ENCODE data around the gene GAA. TPM values are rescaled to one million over a fixed set of nuclear protein-coding genes. Genes with fewer than 3 reads are reported as not detected.
A peak's percentile ranks its signal among the peaks of the same experiment; 100 is the strongest.

The GAA gene
- polyA plus RNA-seq, 1 of the 3 experiments (the other 2 are of a cell fraction): 27.3 TPM

- Histone ChIP-seq H3K27ac (ENCODE audit: low read depth in 2 of 2, low read length in 1 of 2) (no peak overlapping the region), H3K36me3 (replicated peaks in 1 of 2; ENCODE audit: control insufficient read depth in 1 of 2, insufficient read depth in 2 of 2, low read length in 1 of 2) (peaks cover 0 to 4% of the 10 kb centered on the region in 2 experiments), H3F3A (replicated peaks; ENCODE audit: insufficient read depth) (no peaks in the 10 kb centered on the region), H4K20me1 (ENCODE audit: insufficient read depth) (no peaks in the 10 kb centered on the region), H3K4me2 (no peak overlapping the region), H3K27me3 (ENCODE audit: insufficient read depth) (no peaks in the 10 kb centered on the region), H3K79me2 (ENCODE audit: insufficient read depth) (no peaks in the 10 kb centered on the region), H3K9me2 (no peaks in the 10 kb centered on the region), H3K4me3 (ENCODE audit: low read depth in 2 of 2, low read length in 1 of 2) (no peak overlapping the region), H3K9ac (no peak overlapping the region), H2AFZ (ENCODE audit: low read depth) (no peak overlapping the region), H3K9me3 (no peaks in the 10 kb centered on the region), H3K4me1 (ENCODE audit: control insufficient read depth in 1 of 2, insufficient read depth in 2 of 2, low read depth in 1 of 2, low read length in 1 of 2) (peaks cover 0 to 3% of the 10 kb centered on the region in 2 experiments; a peak in 1 of 4 replicates)
- TF ChIP-seq FOXJ3 (CRISPR knock-in tag; IDR thresholded peaks at IDR 0.05): no peak
- no peak for TF ChIP-seq TAF1 (IDR thresholded peaks at IDR 0.05; ENCODE audit: borderline replicate concordance, low read depth, low read length)
- TF ChIP-seq NRF1 (IDR thresholded peaks at IDR 0.05; ENCODE audit: low read depth, low read length): no peak
- TF ChIP-seq ZBTB33 (IDR thresholded peaks at IDR 0.05; ENCODE audit: borderline replicate concordance, low read depth): no peak
- TF ChIP-seq CTCF (IDR thresholded peaks at IDR 0.05): no peak
- no peak for TF ChIP-seq FOSL2 (IDR thresholded peaks at IDR 0.05; ENCODE audit: borderline replicate concordance, low read depth)
- peak; percentile 68 for DNase-seq
- ChIA-PET POLR2A (no interaction called here), CTCF (interaction anchor here (0.8 to 2.3 kb wide), 6 partner anchors 14 to 507 kb away, joined by 3 to 17 read pairs (median 4); partner anchors contain the start of gene GAA)
- 79% methylated on average over 23 of the region's 23 CpGs for WGBS (ENCODE audit: low lambda C conversion rate)
These were observed 32.8 kb upstream of the GAA start for GRCh38 chr17:80068301-80069222.

- no peaks in the 10 kb centered on the region for H3K79me2 ChIP-seq (ENCODE audit: insufficient read depth)
- H3K4me1 ChIP-seq (ENCODE audit: control insufficient read depth in 1 of 2, insufficient read depth in 2 of 2, low read depth in 1 of 2, low read length in 1 of 2): peaks cover 0 to 3% of the 10 kb centered on the region in 2 experiments; a peak in 1 of 4 replicates
- H3K27ac ChIP-seq (ENCODE audit: low read depth in 2 of 2, low read length in 1 of 2): no peak overlapping the region
- peaks cover 0 to 2% of the 10 kb centered on the region in 2 experiments for H3K36me3 ChIP-seq (replicated peaks in 1 of 2; ENCODE audit: control insufficient read depth in 1 of 2, insufficient read depth in 2 of 2, low read length in 1 of 2)
- POLR2A ChIA-PET: interaction anchor here (1.2 kb wide), 1 partner anchor 13 kb away, joined by 3 read pairs; no protein-coding TSS in a partner anchor
- H3F3A ChIP-seq (replicated peaks; ENCODE audit: insufficient read depth): no peaks in the 10 kb centered on the region
- DNase-seq: no peak
- 91% methylated on average over 11 of the region's 15 CpGs for WGBS (ENCODE audit: low lambda C conversion rate)
- no peak for TF ChIP-seq NRF1 (IDR thresholded peaks at IDR 0.05; ENCODE audit: low read depth, low read length)
- TF ChIP-seq FOXM1 (IDR thresholded peaks at IDR 0.05; ENCODE audit: low read depth): no peak
- TF ChIP-seq USF2 (IDR thresholded peaks at IDR 0.05; ENCODE audit: borderline replicate concordance, low read depth, low read length): no peak
- TF ChIP-seq GABPA (IDR thresholded peaks at IDR 0.05; ENCODE audit: low read depth): no peak
- no peak for TF ChIP-seq RFX5 (IDR thresholded peaks at IDR 0.05; ENCODE audit: low read length)
- H3K9ac ChIP-seq: no peak overlapping the region
- no peak overlapping the region for H2AFZ ChIP-seq (ENCODE audit: low read depth)
- no peaks in the 10 kb centered on the region for H3K9me2 ChIP-seq
- no peaks in the 10 kb centered on the region for H4K20me1 ChIP-seq (ENCODE audit: insufficient read depth)
- H3K4me2 ChIP-seq: no peak overlapping the region
- H3K9me3 ChIP-seq: no peaks in the 10 kb centered on the region
- CTCF ChIA-PET: interaction anchor here (1.0 to 2.9 kb wide), 3 partner anchors 12 to 64 kb away, joined by 3 to 15 read pairs (median 4); partner anchors contain the start of gene GAA
- H3K27me3 ChIP-seq (ENCODE audit: insufficient read depth): no peaks in the 10 kb centered on the region
- no peak overlapping the region for H3K4me3 ChIP-seq (ENCODE audit: low read depth in 2 of 2, low read length in 1 of 2)
These were observed 30.8 kb upstream of the GAA start for GRCh38 chr17:80070375-80071115.
